ENCODE measurements around the gene KCNF1. TPM values are rescaled to one million over a fixed set of nuclear protein-coding genes. Genes with fewer than 3 reads are reported as not detected.

KCNF1 gene
- total RNA-seq, 1 donor from 2014 or later = not detected

- intact Hi-C loops (cut with micrococcal nuclease) = no loop called here
Measured at GRCh38 chr2:10918661-10919409, 7.1 kb downstream of the KCNF1 start.

GRCh38 chr2:10919410-10919770 lies 7.7 kb downstream of the KCNF1 start:
- intact Hi-C loops (cut with micrococcal nuclease) = no loop called here

GRCh38 chr2:10919771-10920621 lies 8.3 kb downstream of the KCNF1 start:
- intact Hi-C loops (cut with micrococcal nuclease) = no loop called here

GRCh38 chr2:10920764-10921388 lies 9.1 kb downstream of the KCNF1 start:
- intact Hi-C loops (cut with micrococcal nuclease) = no loop called here

GRCh38 chr2:10921525-10921924 lies 9.8 kb downstream of the KCNF1 start:
- intact Hi-C loops (cut with micrococcal nuclease) = no loop called here

GRCh38 chr2:10922307-10923007 lies 10.7 kb downstream of the KCNF1 start:
- intact Hi-C loops (cut with micrococcal nuclease) = no loop called here

- intact Hi-C loops (cut with micrococcal nuclease) = no loop called here
Measured at GRCh38 chr2:10923008-10923375, 11.3 kb downstream of the KCNF1 start.

- intact Hi-C loops (cut with micrococcal nuclease) = no loop called here
Measured at GRCh38 chr2:10923965-10924364, 12.2 kb downstream of the KCNF1 start.

- intact Hi-C loops (cut with micrococcal nuclease) = no loop called here
Measured at GRCh38 chr2:10924441-10924840, 12.7 kb downstream of the KCNF1 start.

GRCh38 chr2:10924859-10925258 lies 13.1 kb downstream of the KCNF1 start:
- intact Hi-C loops (cut with micrococcal nuclease) = no loop called here

GRCh38 chr2:10926191-10926820 lies 14.6 kb downstream of the KCNF1 start:
- intact Hi-C loops (cut with micrococcal nuclease) = no loop called here

- intact Hi-C loops (cut with micrococcal nuclease) = no loop called here
Measured at GRCh38 chr2:10930721-10931516, 19.2 kb downstream of the KCNF1 start.

GRCh38 chr2:10931710-10932255 lies 20.0 kb downstream of the KCNF1 start:
- intact Hi-C loops (cut with micrococcal nuclease) = no loop called here

GRCh38 chr2:10932345-10933151 lies 20.8 kb downstream of the KCNF1 start:
- intact Hi-C loops (cut with micrococcal nuclease) = no loop called here

GRCh38 chr2:10933700-10934225 lies 22.0 kb downstream of the KCNF1 start:
- intact Hi-C loops (cut with micrococcal nuclease) = no loop called here

GRCh38 chr2:10934308-10934978 lies 22.7 kb downstream of the KCNF1 start:
- intact Hi-C loops (cut with micrococcal nuclease) = no loop called here

- intact Hi-C loops (cut with micrococcal nuclease) = no loop called here
Measured at GRCh38 chr2:10934979-10935350, 23.2 kb downstream of the KCNF1 start.

- intact Hi-C loops (cut with micrococcal nuclease) = no loop called here
Measured at GRCh38 chr2:10935366-10935918, 23.7 kb downstream of the KCNF1 start.
